DND-41 (cell line): ENCODE results near the gene IFFO2.

Experiments used
- ATAC-seq: fragments of 200-7000 bp; cut with Tn5 transposase; 3 replicates; pipeline ENCODE4 v1.9.1; 2021; ENCODE audit warnings: low read depth; ENCODE audit not compliant: insufficient read depth
- DNase-seq: peaks from one replicate; pipeline ENCODE4 v3.0.0-alpha.2; 2020
- H2AFZ ChIP-seq: 2 replicates; pipeline ENCODE4 v1.6.0; 2012; ENCODE audit warnings: low read depth, low read length
- H3K27ac ChIP-seq: 2 replicates; pipeline ENCODE4 v1.5.1; 2012; ENCODE audit warnings: low read length, inconsistent platforms
- H3K27me3 ChIP-seq: fragments of 200-600 bp; sonication (generic); 2 replicates; pipeline ENCODE4 v1.6.0; 2012; ENCODE audit warnings: low read length, mild to moderate bottlenecking, inconsistent platforms; ENCODE audit not compliant: insufficient read depth, poor library complexity
- H3K36me3 ChIP-seq: 2 replicates; pipeline ENCODE4 v1.5.1; 2012; ENCODE audit warnings: low read length, inconsistent platforms; ENCODE audit not compliant: insufficient read depth
- H3K4me1 ChIP-seq: 2 replicates; pipeline ENCODE4 v1.5.1; 2012; ENCODE audit warnings: mild to moderate bottlenecking, low read length; ENCODE audit not compliant: insufficient read depth
- H3K4me2 ChIP-seq: 2 replicates; pipeline ENCODE4 v1.6.0; 2012; ENCODE audit warnings: mild to moderate bottlenecking, moderate library complexity, low read length, inconsistent platforms; ENCODE audit not compliant: insufficient read depth
- H3K4me3 ChIP-seq, 2 experiments: fragments of 200-600 bp in 1 of 2; shearing (Covaris generic) in 1 of 2; 2 replicates each; pipeline ENCODE4 v1.5.1; 2012 to 2016; ENCODE audit warnings: inconsistent platforms in 2 of 2, low read length in 2 of 2, mild to moderate bottlenecking in 2 of 2, low read depth in 1 of 2, moderate library complexity in 1 of 2
- H3K79me2 ChIP-seq: 2 replicates; pipeline ENCODE4 v1.6.0; 2012; ENCODE audit warnings: low read length, inconsistent platforms; ENCODE audit not compliant: insufficient read depth
- H3K9ac ChIP-seq: 2 replicates; pipeline ENCODE4 v1.6.0; 2012; ENCODE audit warnings: low read depth, mild to moderate bottlenecking, inconsistent platforms, low read length, moderate library complexity
- H3K9me3 ChIP-seq: 2 replicates; pipeline ENCODE4 v1.5.1; 2012; ENCODE audit warnings: low read length, moderate library complexity, mild to moderate bottlenecking, inconsistent platforms; ENCODE audit not compliant: insufficient read depth, severe bottlenecking
- H4K20me1 ChIP-seq: 2 replicates; pipeline ENCODE4 v1.6.0; 2012; ENCODE audit warnings: low read length; ENCODE audit not compliant: insufficient read depth
- EZH2 ChIP-seq: IDR thresholded peaks from 3 replicates; pipeline ENCODE4 v1.6.1; 2012; ENCODE audit warnings: borderline replicate concordance, low read depth, mild to moderate bottlenecking, moderate library complexity, low read length, inconsistent platforms; ENCODE audit not compliant: severe bottlenecking
- TF ChIP-seq, protein P1 (sequence below): IDR thresholded peaks from 2 replicates; pipeline ENCODE4 v1.5.1; 2012; ENCODE audit warnings: borderline replicate concordance, low read length, moderate library complexity, mild to moderate bottlenecking; ENCODE audit not compliant: poor library complexity, severe bottlenecking; ENCODE audit errors: extremely low read depth

The IFFO2 gene

DNA sequence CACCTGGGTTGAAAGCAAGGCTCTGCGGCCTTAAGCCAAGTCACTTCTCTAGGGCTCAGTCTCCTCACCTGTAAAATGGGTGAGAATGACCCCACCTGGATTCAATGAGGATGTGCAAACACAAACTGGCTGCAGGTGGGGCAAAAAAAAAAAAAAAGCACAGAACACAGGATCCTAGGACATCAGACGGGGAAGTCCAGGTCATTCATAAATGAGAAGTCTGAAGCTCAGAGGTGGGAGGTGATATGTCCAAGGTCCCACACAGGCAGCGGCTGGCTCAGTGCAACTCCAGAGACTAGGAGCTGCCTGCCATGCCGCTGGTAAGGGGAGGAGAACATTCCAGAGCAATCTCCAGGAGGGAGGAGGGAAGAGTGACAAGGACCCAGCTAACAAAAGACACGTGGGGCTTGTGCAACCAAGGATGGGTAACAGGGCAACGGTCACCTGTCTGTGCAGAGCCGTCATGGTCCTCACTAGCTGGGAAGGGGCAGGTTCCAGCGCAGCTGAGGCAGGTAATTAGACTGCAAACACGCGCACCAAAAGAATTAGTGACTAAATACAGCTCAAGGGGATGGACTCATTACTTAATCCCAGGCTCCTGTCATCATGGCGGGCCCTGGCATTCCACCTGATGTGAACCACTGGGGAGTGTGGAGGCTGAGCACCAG, 19.5 kb downstream of the IFFO2 start:
- no peaks in the 10 kb centered on the region for H3K27me3 ChIP-seq
- no peaks in the 10 kb centered on the region for H3K36me3 ChIP-seq
- no peaks in the 10 kb centered on the region for H3K79me2 ChIP-seq
- no peak overlapping the region for H2AFZ ChIP-seq
- H3K27ac ChIP-seq = no peak overlapping the region
- no peak overlapping the region for H3K9ac ChIP-seq
- ATAC-seq (no peak), DNase-seq (no peak)
- no peak overlapping the region for H3K4me3 ChIP-seq
- no peak for TF ChIP-seq EZH2
- TF ChIP-seq, protein P1, sequence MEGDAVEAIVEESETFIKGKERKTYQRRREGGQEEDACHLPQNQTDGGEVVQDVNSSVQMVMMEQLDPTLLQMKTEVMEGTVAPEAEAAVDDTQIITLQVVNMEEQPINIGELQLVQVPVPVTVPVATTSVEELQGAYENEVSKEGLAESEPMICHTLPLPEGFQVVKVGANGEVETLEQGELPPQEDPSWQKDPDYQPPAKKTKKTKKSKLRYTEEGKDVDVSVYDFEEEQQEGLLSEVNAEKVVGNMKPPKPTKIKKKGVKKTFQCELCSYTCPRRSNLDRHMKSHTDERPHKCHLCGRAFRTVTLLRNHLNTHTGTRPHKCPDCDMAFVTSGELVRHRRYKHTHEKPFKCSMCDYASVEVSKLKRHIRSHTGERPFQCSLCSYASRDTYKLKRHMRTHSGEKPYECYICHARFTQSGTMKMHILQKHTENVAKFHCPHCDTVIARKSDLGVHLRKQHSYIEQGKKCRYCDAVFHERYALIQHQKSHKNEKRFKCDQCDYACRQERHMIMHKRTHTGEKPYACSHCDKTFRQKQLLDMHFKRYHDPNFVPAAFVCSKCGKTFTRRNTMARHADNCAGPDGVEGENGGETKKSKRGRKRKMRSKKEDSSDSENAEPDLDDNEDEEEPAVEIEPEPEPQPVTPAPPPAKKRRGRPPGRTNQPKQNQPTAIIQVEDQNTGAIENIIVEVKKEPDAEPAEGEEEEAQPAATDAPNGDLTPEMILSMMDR = no peak
- peaks cover 29% of the 10 kb centered on the region for H4K20me1 ChIP-seq
- no peak overlapping the region for H3K4me2 ChIP-seq
- no peaks in the 10 kb centered on the region for H3K9me3 ChIP-seq
- no peaks in the 10 kb centered on the region for H3K4me1 ChIP-seq

DNA sequence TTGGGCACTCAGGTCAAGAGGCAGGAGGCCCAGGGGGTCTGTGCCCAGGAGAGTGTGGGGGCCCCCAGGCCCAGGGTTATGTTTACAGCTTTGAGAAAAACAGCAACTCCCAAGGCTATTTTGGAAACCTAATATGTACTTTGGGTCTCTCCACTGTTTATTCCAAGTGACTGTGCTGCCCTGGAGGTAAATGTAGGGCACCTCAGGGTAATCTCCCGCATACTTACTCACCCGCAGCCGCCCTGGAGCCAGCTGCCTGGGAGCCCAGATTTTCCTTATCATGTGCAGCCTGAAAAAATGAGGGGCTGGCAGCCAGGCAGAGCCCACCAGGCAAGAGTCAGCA, 20.0 kb downstream of the IFFO2 start:
- ATAC-seq (no peak), DNase-seq (no peak)
- H3K4me3 ChIP-seq = no peak overlapping the region
- no peak overlapping the region for H3K9ac ChIP-seq
- no peaks in the 10 kb centered on the region for H3K9me3 ChIP-seq
- H3K79me2 ChIP-seq = no peaks in the 10 kb centered on the region
- TF ChIP-seq EZH2 = no peak
- TF ChIP-seq, protein P1 = no peak
- no peak overlapping the region for H3K4me2 ChIP-seq
- H2AFZ ChIP-seq = no peak overlapping the region
- H3K27ac ChIP-seq = no peak overlapping the region
- H3K27me3 ChIP-seq = no peaks in the 10 kb centered on the region
- no peaks in the 10 kb centered on the region for H3K36me3 ChIP-seq
- H4K20me1 ChIP-seq = peaks cover 27% of the 10 kb centered on the region
- H3K4me1 ChIP-seq = no peaks in the 10 kb centered on the region

DNA sequence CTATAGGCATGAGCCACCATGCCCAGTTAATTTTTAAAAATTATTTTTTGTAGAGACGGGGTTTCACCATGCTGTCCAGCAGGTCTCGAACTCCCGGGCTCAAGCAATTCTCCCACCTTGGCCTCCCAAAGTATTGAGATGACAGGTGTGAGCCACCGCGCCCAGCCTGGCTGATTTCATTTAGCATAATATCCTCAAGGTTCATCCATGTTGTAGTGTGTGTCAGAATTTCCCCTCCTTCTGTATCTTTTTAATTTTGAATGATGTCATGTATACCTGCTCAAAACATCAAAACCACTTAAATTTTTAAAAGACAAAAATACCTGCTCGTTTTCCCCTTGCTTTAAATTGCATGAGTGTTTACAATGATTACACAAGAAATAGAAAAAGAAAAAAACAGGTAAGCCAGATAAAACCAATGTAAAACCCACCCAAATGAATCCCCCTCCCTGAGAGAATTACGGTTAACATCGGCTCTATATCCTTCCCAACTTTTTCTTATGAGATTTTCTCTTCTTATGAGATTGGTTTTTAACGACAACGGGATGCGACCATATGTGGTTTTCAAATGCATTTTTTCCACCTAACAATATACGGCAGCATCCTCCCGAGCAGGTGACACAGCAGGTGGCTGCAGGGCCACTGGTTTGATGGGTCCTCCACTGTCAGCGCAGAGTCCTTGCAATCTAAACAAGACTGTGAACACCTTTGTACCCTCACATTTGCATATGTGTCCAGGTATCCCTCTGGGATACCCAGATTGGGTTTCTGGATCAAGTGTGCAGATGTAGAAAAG, 22.1 kb downstream of the IFFO2 start:
- ATAC-seq (no peak), DNase-seq (no peak)
- Histone ChIP-seq H3K36me3 (no peaks in the 10 kb centered on the region), H2AFZ (no peak overlapping the region), H3K9me3 (no peaks in the 10 kb centered on the region), H3K27me3 (no peaks in the 10 kb centered on the region), H4K20me1 (peaks cover 15% of the 10 kb centered on the region), H3K4me1 (no peaks in the 10 kb centered on the region), H3K9ac (no peak overlapping the region), H3K4me3 (no peak overlapping the region), H3K4me2 (no peak overlapping the region), H3K27ac (no peak overlapping the region), H3K79me2 (no peaks in the 10 kb centered on the region)
- no peak for TF ChIP-seq EZH2
- TF ChIP-seq, protein P1 = no peak
